Stimulated activated CD4-positive, alpha-beta T cell treated with anti-CD3 and anti-CD28 coated beads, TNF-alpha, amount 100 ng/mL, for 24 hours (primary cell): ENCODE results near the gene KIF2C.
"Not testable (repeated sequence)": the region's sequence is repeated elsewhere in the genome, so short reads cannot be mapped to it uniquely, and the experiment has no call there.

Source experiments
- DNase-seq, 3 experiments: peaks; one replicate each; pipeline ENCODE4 v3.0.0-alpha.2; 2020; ENCODE audit warnings: low read depth in 3 of 3

KIF2C gene

GRCh38 chr1:44798481-44799365 lies 59.1 kb downstream of the KIF2C start:
- no peak for DNase-seq

GRCh38 chr1:44799770-44800584 lies 60.3 kb downstream of the KIF2C start, which contains the start of gene PLK3:
PLK3 (plus strand) TSS chr1:44800377; CDS start chr1:44800464, 87 bp downstream.
- DNase-seq = peak; percentile 97 to 98 (median 98)

GRCh38 chr1:44801491-44802305 lies 62.1 kb downstream of the KIF2C start:
- DNase-seq = peak in 2 of 3 experiments; percentile 47

- DNase-seq = no peak
Observed at GRCh38 chr1:44802306-44803061, 62.8 kb downstream of the KIF2C start.

- no peak for DNase-seq
Observed at GRCh38 chr1:44803062-44803311, 63.4 kb downstream of the KIF2C start.

- no peak for DNase-seq
Observed at GRCh38 chr1:44803312-44804095, 63.9 kb downstream of the KIF2C start.

GRCh38 chr1:44805311-44806024 lies 65.8 kb downstream of the KIF2C start:
- DNase-seq = no peak

GRCh38 chr1:44806025-44806703 lies 66.5 kb downstream of the KIF2C start:
- DNase-seq = no peak

- no peak for DNase-seq
Observed at GRCh38 chr1:44806704-44807363, 67.2 kb downstream of the KIF2C start, which contains the start of gene DYNLT4. DYNLT4 (minus strand) TSS chr1:44807351; CDS start chr1:44806668, 683 bp downstream.

- DNase-seq = peak; percentile 78 to 92 (median 80)
Observed at GRCh38 chr1:44807364-44808062, 67.9 kb downstream of the KIF2C start.

- peak; percentile 66 to 81 (median 72) for DNase-seq
Observed at GRCh38 chr1:44808063-44808937, 68.7 kb downstream of the KIF2C start, which contains the start of gene BTBD19. BTBD19 (plus strand) TSS chr1:44808523; CDS start chr1:44808821, 298 bp downstream.

- DNase-seq = peak; percentile 71 to 88 (median 83)
Observed at GRCh38 chr1:44808938-44809917, 69.6 kb downstream of the KIF2C start.

GRCh38 chr1:44810101-44810761 lies 70.6 kb downstream of the KIF2C start:
- peak in 1 of 3 experiments; percentile 50 for DNase-seq

- not testable (repeated sequence) for DNase-seq
Observed at GRCh38 chr1:44810762-44811105, 71.1 kb downstream of the KIF2C start.

GRCh38 chr1:44811234-44811633 lies 71.6 kb downstream of the KIF2C start:
- DNase-seq = no peak
